Cardiac fibroblast (primary cell): ENCODE data around the gene CNR1.

Experiments
- DNase-seq, 2 donors: peaks; one replicate each; pipeline versions ENCODE4 v3.0.0 to v3.0.0-alpha.2; 2010; ENCODE audit warnings: low read depth in 2 of 2
- H3K4me3 ChIP-seq, 2 donors: replicated peaks in 1 of 2; 1 replicate in 1 of 2; 2 replicates in 1 of 2; pipeline ENCODE4 v1.5.1; 2011; ENCODE audit warnings: low read depth in 2 of 2, low read length in 2 of 2, mild to moderate bottlenecking in 2 of 2, moderate library complexity in 1 of 2
- TF ChIP-seq, protein P1 (sequence below): IDR thresholded peaks from one replicate; pipeline ENCODE4 v1.5.1; 2011; ENCODE audit warnings: low read depth, mild to moderate bottlenecking, low read length, inconsistent platforms

CNR1 gene

DNA sequence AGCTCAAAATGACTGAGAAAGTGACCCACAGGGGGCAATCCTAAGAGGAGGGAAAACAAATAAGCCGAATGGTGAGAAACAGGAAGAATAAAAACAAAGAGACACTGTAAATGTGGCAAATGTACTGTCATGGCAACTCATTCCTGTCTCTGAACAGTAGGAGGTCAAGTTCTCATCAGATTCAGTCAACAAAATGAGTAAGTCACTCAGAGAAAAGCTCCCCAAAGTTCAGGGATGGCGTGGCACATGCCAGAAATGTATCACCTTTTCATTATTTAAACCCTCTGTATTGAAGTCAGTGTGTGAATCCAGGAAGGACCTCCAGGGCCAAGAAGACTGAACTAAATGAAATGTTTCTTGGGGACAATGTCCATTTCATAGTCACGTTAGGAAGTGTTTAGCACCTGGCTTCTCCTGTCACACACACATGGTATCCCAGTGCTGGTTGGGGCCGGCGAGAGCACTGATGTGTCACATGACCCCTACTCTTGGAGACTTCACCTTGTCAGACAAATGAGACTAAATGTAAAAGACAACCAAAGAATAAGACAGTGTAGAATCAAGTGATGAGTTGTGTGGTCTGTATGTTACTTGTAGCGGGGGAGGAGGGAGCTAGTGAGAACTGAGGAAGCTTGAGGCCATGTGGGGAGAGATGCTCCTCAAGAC, 20.7 kb downstream of the CNR1 start:
- TF ChIP-seq, protein P1, sequence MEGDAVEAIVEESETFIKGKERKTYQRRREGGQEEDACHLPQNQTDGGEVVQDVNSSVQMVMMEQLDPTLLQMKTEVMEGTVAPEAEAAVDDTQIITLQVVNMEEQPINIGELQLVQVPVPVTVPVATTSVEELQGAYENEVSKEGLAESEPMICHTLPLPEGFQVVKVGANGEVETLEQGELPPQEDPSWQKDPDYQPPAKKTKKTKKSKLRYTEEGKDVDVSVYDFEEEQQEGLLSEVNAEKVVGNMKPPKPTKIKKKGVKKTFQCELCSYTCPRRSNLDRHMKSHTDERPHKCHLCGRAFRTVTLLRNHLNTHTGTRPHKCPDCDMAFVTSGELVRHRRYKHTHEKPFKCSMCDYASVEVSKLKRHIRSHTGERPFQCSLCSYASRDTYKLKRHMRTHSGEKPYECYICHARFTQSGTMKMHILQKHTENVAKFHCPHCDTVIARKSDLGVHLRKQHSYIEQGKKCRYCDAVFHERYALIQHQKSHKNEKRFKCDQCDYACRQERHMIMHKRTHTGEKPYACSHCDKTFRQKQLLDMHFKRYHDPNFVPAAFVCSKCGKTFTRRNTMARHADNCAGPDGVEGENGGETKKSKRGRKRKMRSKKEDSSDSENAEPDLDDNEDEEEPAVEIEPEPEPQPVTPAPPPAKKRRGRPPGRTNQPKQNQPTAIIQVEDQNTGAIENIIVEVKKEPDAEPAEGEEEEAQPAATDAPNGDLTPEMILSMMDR: no peak
- no peak for DNase-seq
- no peak overlapping the region for H3K4me3 ChIP-seq

DNA sequence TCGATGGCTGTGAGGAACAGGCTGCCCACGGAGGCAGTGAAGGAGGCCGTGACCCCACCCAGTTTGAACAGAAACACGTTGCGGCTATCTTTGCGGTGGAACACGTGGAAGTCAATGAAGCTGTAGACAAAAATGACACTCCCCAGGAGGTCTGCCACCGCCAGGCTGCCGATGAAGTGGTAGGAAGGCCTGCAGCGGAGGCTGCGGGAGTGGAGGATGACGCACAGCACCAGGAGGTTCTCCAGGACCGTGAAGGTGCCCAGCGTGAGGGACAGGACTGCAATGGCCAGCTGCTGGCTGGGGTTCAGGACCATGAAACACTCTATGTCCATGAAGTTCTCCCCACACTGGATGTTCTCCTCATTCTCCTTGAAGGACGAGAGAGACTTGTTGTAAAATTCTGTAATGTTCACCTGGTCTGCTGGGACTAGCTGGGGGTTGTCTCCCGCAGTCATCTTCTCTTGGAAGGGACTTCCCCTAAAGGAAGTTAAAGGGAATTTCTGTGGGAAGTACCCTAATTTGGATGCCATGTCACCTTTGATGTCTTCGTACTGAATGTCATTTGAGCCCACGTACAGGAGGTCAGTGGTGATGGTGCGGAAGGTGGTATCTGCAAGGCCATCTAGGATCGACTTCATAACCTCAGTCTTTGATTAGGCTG, 21.4 kb downstream of the CNR1 start:
- DNase-seq: no peak

DNA sequence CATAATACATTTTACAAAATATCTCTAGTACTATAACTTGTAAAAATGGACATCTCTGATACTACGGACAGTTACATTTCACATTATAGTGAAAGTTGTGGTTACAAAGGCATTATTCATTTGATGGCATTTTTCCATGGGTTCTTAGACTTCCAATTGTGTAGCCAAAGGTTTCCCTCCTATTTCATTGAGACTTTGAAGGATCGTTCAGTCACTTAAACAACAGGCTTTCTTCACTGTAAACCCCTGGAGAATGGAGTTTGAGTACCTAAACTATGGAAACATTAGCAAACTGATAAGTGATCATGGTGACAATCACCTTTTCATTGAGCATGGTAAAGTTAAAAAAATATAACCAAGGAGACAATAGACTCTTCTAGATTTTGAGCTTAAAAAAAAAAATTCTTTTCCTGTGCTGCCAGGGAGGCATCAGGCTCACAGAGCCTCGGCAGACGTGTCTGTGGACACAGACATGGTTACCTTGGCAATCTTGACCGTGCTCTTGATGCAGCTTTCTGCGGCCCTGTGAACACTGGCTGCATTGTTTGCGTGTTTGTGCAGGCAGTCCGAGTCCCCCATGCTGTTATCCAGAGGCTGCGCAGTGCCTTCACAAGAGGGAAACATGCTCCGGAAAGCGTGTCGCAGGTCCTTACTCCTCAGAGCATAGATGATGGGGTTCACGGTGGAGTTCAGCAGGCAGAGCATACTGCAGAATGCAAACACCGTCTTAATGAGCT, 22.6 kb downstream of the CNR1 start:
- DNase-seq: no peak
- TF ChIP-seq, protein P1: no peak
- H3K4me3 ChIP-seq: no peak overlapping the region

More for the DNA sequence above, 21.4 kb downstream of the CNR1 start:
- H3K4me3 ChIP-seq: no peak overlapping the region
- TF ChIP-seq, protein P1: no peak

DNA sequence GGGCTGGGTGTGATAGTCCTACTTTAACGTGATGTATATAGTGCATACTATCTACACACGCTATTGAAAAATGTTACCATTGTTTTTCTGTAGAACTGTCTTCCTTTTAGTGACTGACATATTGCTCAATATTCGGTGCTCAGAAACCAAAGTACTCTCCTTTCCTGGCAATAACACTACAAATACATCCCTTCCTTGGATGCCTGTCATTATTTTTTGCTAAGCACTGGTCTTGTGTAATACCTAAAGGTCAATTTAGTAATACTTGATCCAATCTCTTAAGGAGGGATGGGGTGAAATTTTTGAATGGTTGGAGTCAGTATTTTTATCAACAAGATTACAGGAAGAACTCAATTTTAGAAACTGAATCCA, 23.9 kb downstream of the CNR1 start:
- no peak overlapping the region for H3K4me3 ChIP-seq
- TF ChIP-seq, protein P1: no peak
- no peak for DNase-seq

DNA sequence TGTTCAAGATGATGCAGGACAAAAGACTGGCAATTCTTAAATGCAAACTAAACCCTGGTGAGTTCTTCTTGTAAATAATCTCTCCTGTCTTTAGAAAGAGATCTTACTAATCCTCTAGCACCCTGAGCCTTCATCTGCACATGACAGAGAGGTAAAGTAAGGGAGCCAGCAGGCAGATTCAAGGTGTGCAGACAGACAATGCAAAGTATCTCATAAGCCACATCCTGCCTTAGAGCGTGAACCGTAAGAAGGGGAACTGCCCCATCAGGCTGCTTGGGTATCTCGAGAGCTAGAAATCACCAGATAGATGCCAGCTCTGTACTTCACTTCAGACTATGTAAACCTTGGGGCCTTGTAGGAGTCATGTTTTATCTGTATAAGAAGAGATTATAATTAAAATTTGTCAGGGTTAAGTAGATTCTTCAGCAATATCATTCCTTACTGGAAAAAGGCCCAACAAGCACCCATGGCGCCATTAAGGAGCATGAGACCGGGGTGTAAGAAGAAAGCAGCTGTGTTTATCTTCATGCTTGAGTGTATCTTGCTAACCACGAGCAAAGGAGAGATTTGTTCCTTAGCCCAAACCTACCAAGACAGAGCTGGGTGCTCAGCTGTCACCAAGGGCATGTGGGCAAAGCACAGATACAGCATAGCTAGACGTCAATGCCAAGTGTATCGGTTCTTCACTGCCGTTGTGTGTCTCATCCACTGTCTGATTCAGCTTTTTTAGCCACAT, 24.4 kb downstream of the CNR1 start:
- no peak for DNase-seq
- TF ChIP-seq, protein P1: no peak
- H3K4me3 ChIP-seq: no peak overlapping the region

DNA sequence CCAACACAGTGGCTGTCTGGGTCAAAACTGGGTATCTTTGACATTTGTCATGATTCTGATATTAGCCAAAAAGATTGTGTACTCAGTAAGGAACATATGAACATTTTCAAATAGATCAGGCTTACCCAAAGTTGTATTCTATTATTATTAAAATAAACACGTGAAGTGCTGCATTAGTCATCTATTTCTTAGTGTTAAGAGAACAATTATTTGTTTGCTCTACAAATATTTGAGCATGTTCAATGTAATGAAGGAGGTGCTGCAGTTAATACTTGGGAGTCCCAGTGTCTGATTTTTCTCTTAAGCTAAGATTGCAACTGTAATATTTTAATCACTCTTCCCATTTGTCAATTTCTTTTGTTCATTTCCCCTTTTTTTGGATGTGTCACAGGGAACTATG, 28.2 kb downstream of the CNR1 start:
- no peak for DNase-seq
- TF ChIP-seq, protein P1: no peak
- no peak overlapping the region for H3K4me3 ChIP-seq
